ENCODE data around the gene HSPG2.
"Not testable (repeated sequence)": the region's sequence is repeated elsewhere in the genome, so short reads cannot be mapped to it uniquely, and the experiment has no call there.

Gene HSPG2

GRCh38 chr1:21911205-21912001 lies 25.7 kb downstream of the HSPG2 start:
- H3K4me3 ChIP-seq (ENCODE audit: low read depth, low read length) = no peak overlapping the region
- H3K4me1 ChIP-seq (ENCODE audit: control insufficient read depth, insufficient read depth, low read length, unreplicated experiment) = peaks cover 75% of the 10 kb centered on the region
- H3K27me3 ChIP-seq (ENCODE audit: insufficient read depth, low read length) = no peaks in the 10 kb centered on the region
- H3K27ac ChIP-seq (ENCODE audit: low read depth, low read length) = peak overlapping the region; percentile 92
- no peak overlapping the region for H2AFZ ChIP-seq (ENCODE audit: low read length, unreplicated experiment)
- H3K36me3 ChIP-seq (ENCODE audit: insufficient read depth, low read length) = no peaks in the 10 kb centered on the region
- peaks cover 56% of the 10 kb centered on the region for H3K79me2 ChIP-seq (ENCODE audit: control insufficient read depth, insufficient read depth, low read length, unreplicated experiment)

- Histone ChIP-seq H3K27me3 (ENCODE audit: insufficient read depth, low read length) (no peaks in the 10 kb centered on the region), H2AFZ (ENCODE audit: low read length, unreplicated experiment) (no peak overlapping the region), H3K79me2 (ENCODE audit: control insufficient read depth, insufficient read depth, low read length, unreplicated experiment) (peaks cover 56% of the 10 kb centered on the region), H3K27ac (ENCODE audit: low read depth, low read length) (peak overlapping the region; percentile 92), H3K4me1 (ENCODE audit: control insufficient read depth, insufficient read depth, low read length, unreplicated experiment) (peaks cover 79% of the 10 kb centered on the region), H3K4me3 (ENCODE audit: low read depth, low read length) (no peak overlapping the region), H3K36me3 (ENCODE audit: insufficient read depth, low read length) (no peaks in the 10 kb centered on the region)
Measured at GRCh38 chr1:21910558-21911204, 26.4 kb downstream of the HSPG2 start.

GRCh38 chr1:21909787-21910503 lies 27.2 kb downstream of the HSPG2 start:
- no peak overlapping the region for H3K4me3 ChIP-seq (ENCODE audit: low read depth, low read length)
- H3K4me1 ChIP-seq (ENCODE audit: control insufficient read depth, insufficient read depth, low read length, unreplicated experiment) = peaks cover 79% of the 10 kb centered on the region
- H2AFZ ChIP-seq (ENCODE audit: low read length, unreplicated experiment) = no peak overlapping the region
- H3K27ac ChIP-seq (ENCODE audit: low read depth, low read length) = peak overlapping the region; percentile 92
- H3K79me2 ChIP-seq (ENCODE audit: control insufficient read depth, insufficient read depth, low read length, unreplicated experiment) = peaks cover 49% of the 10 kb centered on the region
- H3K27me3 ChIP-seq (ENCODE audit: insufficient read depth, low read length) = no peaks in the 10 kb centered on the region
- no peaks in the 10 kb centered on the region for H3K36me3 ChIP-seq (ENCODE audit: insufficient read depth, low read length)

GRCh38 chr1:21909286-21909759 lies 27.8 kb downstream of the HSPG2 start:
- H3K79me2 ChIP-seq (ENCODE audit: control insufficient read depth, insufficient read depth, low read length, unreplicated experiment) = peaks cover 48% of the 10 kb centered on the region
- H3K27me3 ChIP-seq (ENCODE audit: insufficient read depth, low read length) = no peaks in the 10 kb centered on the region
- H3K27ac ChIP-seq (ENCODE audit: low read depth, low read length) = peak overlapping the region; percentile 92
- peaks cover 80% of the 10 kb centered on the region for H3K4me1 ChIP-seq (ENCODE audit: control insufficient read depth, insufficient read depth, low read length, unreplicated experiment)
- no peaks in the 10 kb centered on the region for H3K36me3 ChIP-seq (ENCODE audit: insufficient read depth, low read length)
- no peak overlapping the region for H2AFZ ChIP-seq (ENCODE audit: low read length, unreplicated experiment)
- H3K4me3 ChIP-seq (ENCODE audit: low read depth, low read length) = no peak overlapping the region

GRCh38 chr1:21907737-21908534 lies 29.2 kb downstream of the HSPG2 start:
- H3K36me3 ChIP-seq (ENCODE audit: insufficient read depth, low read length); H3K27me3 ChIP-seq (ENCODE audit: insufficient read depth, low read length); H2AFZ ChIP-seq (ENCODE audit: low read length, unreplicated experiment); H3K4me3 ChIP-seq (ENCODE audit: low read depth, low read length): not testable (repeated sequence)
- H3K79me2 ChIP-seq (ENCODE audit: control insufficient read depth, insufficient read depth, low read length, unreplicated experiment) = peaks cover 42% of the 10 kb centered on the region
- peak overlapping the region; percentile 92 for H3K27ac ChIP-seq (ENCODE audit: low read depth, low read length)
- H3K4me1 ChIP-seq (ENCODE audit: control insufficient read depth, insufficient read depth, low read length, unreplicated experiment) = peaks cover 81% of the 10 kb centered on the region

GRCh38 chr1:21907079-21907418 lies 30.1 kb downstream of the HSPG2 start:
- no peak overlapping the region for H3K4me3 ChIP-seq (ENCODE audit: low read depth, low read length)
- peaks cover 44% of the 10 kb centered on the region for H3K79me2 ChIP-seq (ENCODE audit: control insufficient read depth, insufficient read depth, low read length, unreplicated experiment)
- peaks cover 84% of the 10 kb centered on the region for H3K4me1 ChIP-seq (ENCODE audit: control insufficient read depth, insufficient read depth, low read length, unreplicated experiment)
- no peaks in the 10 kb centered on the region for H3K36me3 ChIP-seq (ENCODE audit: insufficient read depth, low read length)
- no peaks in the 10 kb centered on the region for H3K27me3 ChIP-seq (ENCODE audit: insufficient read depth, low read length)
- peak overlapping the region; percentile 92 for H3K27ac ChIP-seq (ENCODE audit: low read depth, low read length)
- H2AFZ ChIP-seq (ENCODE audit: low read length, unreplicated experiment) = no peak overlapping the region

GRCh38 chr1:21906173-21907078 lies 30.7 kb downstream of the HSPG2 start:
- peaks cover 84% of the 10 kb centered on the region for H3K4me1 ChIP-seq (ENCODE audit: control insufficient read depth, insufficient read depth, low read length, unreplicated experiment)
- H3K4me3 ChIP-seq (ENCODE audit: low read depth, low read length) = no peak overlapping the region
- H3K36me3 ChIP-seq (ENCODE audit: insufficient read depth, low read length) = no peaks in the 10 kb centered on the region
- H3K27ac ChIP-seq (ENCODE audit: low read depth, low read length) = peak overlapping the region; percentile 92
- no peaks in the 10 kb centered on the region for H3K27me3 ChIP-seq (ENCODE audit: insufficient read depth, low read length)
- H2AFZ ChIP-seq (ENCODE audit: low read length, unreplicated experiment) = no peak overlapping the region
- H3K79me2 ChIP-seq (ENCODE audit: control insufficient read depth, insufficient read depth, low read length, unreplicated experiment) = peaks cover 49% of the 10 kb centered on the region

- H3K27me3 ChIP-seq (ENCODE audit: insufficient read depth, low read length) = no peaks in the 10 kb centered on the region
- H3K36me3 ChIP-seq (ENCODE audit: insufficient read depth, low read length) = no peaks in the 10 kb centered on the region
- no peak overlapping the region for H3K4me3 ChIP-seq (ENCODE audit: low read depth, low read length)
- H2AFZ ChIP-seq (ENCODE audit: low read length, unreplicated experiment) = no peak overlapping the region
- H3K27ac ChIP-seq (ENCODE audit: low read depth, low read length) = peak overlapping the region; percentile 92
- peaks cover 58% of the 10 kb centered on the region for H3K79me2 ChIP-seq (ENCODE audit: control insufficient read depth, insufficient read depth, low read length, unreplicated experiment)
- peaks cover 84% of the 10 kb centered on the region for H3K4me1 ChIP-seq (ENCODE audit: control insufficient read depth, insufficient read depth, low read length, unreplicated experiment)
Measured at GRCh38 chr1:21904704-21905520, 32.2 kb downstream of the HSPG2 start.

GRCh38 chr1:21904454-21904703 lies 32.7 kb downstream of the HSPG2 start:
- Histone ChIP-seq H3K27ac (ENCODE audit: low read depth, low read length) (peak overlapping the region; percentile 92), H3K4me3 (ENCODE audit: low read depth, low read length) (no peak overlapping the region), H3K27me3 (ENCODE audit: insufficient read depth, low read length) (no peaks in the 10 kb centered on the region), H3K36me3 (ENCODE audit: insufficient read depth, low read length) (no peaks in the 10 kb centered on the region), H3K4me1 (ENCODE audit: control insufficient read depth, insufficient read depth, low read length, unreplicated experiment) (peaks cover 84% of the 10 kb centered on the region), H2AFZ (ENCODE audit: low read length, unreplicated experiment) (no peak overlapping the region), H3K79me2 (ENCODE audit: control insufficient read depth, insufficient read depth, low read length, unreplicated experiment) (peaks cover 63% of the 10 kb centered on the region)

Data from ACC112 (cell line).